ENCODE measurements around the gene CGNL1.

DNA sequence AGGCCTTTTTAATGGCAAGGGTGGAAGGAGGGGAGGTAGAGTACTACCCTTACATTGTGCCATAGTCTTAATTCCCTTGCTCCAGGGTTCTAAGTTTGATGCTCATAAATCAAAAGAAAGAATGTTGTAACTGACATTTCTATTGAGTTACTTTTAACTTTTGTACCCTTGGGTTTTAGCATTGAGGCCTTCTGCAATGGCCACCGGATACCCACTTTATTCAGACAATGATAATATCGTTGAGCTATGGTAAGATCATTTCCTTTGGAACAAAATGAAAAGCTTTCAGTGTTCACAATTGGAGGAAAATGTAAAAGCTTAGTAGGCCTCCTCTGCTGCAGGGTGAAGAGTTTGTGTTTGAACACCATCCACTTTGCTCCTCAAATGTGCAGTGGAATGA, 16.8 kb downstream of the CGNL1 start:
- TF ChIP-seq CTCF (IDR thresholded peaks at IDR 0.05), result no peak
- no peak for TF ChIP-seq POLR2A (IDR thresholded peaks at IDR 0.05)
